ENCODE measurements around the gene SNX1. TPM values are rescaled to one million over a fixed set of nuclear protein-coding genes. Genes with fewer than 3 reads are reported as not detected.

SNX1 gene
- total RNA-seq, 1 donor from 2014 or later: 87.7 TPM

DNA sequence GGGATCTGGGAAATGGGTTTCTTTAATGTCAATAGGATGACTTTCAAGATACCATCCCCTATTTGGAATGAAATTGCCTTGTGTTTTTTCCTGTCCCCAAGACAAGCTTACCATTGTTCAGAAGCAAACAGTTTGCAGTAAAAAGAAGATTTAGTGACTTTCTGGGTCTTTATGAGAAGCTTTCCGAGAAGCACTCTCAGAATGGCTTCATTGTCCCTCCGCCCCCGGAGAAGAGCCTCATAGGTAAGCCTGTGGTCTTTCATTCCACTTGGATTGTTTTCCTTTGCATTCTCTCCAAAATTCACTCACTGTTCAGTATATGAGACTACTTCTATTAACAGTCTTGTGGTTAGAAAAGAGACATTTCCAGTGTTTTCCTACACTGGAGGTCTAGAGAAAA, 30.2 kb downstream of the SNX1 start:
- Histone ChIP-seq H3K79me2 (ENCODE audit: insufficient read depth, low read length) (no peaks in the 10 kb centered on the region), H3K4me1 (ENCODE audit: insufficient read depth, low read length) (no peaks in the 10 kb centered on the region), H4K20me1 (ENCODE audit: insufficient read depth, low read length) (peaks cover 5% of the 10 kb centered on the region), H3K27ac (ENCODE audit: low read depth, low read length) (no peak overlapping the region), H3K4me3 (ENCODE audit: insufficient read depth, low read depth, low read length) (no peak overlapping the region), H3K9me3 (ENCODE audit: insufficient read depth, low read depth, low read length) (no peaks in the 10 kb centered on the region), H3K27me3 (ENCODE audit: insufficient read depth, low read length) (no peaks in the 10 kb centered on the region), H3K36me3 (ENCODE audit: insufficient read depth, low read length) (peaks cover 52% of the 10 kb centered on the region), H2AFZ (ENCODE audit: low read depth, low read length) (no peak overlapping the region), H3K4me2 (ENCODE audit: low read length) (no peak overlapping the region), H3K9ac (ENCODE audit: low read length) (no peak overlapping the region)
- Mint-ChIP-seq H3K4me1 (ENCODE audit: low read depth, unreplicated experiment) (no peaks in the 10 kb centered on the region), H3K36me3 (ENCODE audit: low read depth, unreplicated experiment) (peaks cover 32% of the 10 kb centered on the region), H3K4me3 (ENCODE audit: unreplicated experiment) (no peak overlapping the region), H3K27ac (ENCODE audit: unreplicated experiment) (no peak overlapping the region), H3K9me3 (ENCODE audit: unreplicated experiment) (no peaks in the 10 kb centered on the region), H3K27me3 (ENCODE audit: low read depth, unreplicated experiment) (no peaks in the 10 kb centered on the region)
- no peak for DNase-seq (ENCODE audit: low read depth)
- TF ChIP-seq EZH2 (IDR thresholded peaks at IDR 0.05; ENCODE audit: insufficient read depth, low read length) (no peak), CTCF (IDR thresholded peaks at IDR 0.05; ENCODE audit: insufficient read depth, low read depth, low read length) (no peak)
- FAIRE-seq: no peak

GRCh38 chr15:64127521-64128270, 31.9 kb downstream of the SNX1 start:
- no peak overlapping the region for H3K9ac ChIP-seq (ENCODE audit: low read length)
- no peaks in the 10 kb centered on the region for H3K4me1 ChIP-seq (ENCODE audit: insufficient read depth, low read length)
- FAIRE-seq: no peak
- peaks cover 7% of the 10 kb centered on the region for H4K20me1 ChIP-seq (ENCODE audit: insufficient read depth, low read length)
- H3K27ac ChIP-seq (ENCODE audit: low read depth, low read length): no peak overlapping the region
- TF ChIP-seq CTCF (IDR thresholded peaks at IDR 0.05; ENCODE audit: insufficient read depth, low read depth, low read length): no peak
- no peak for TF ChIP-seq EZH2 (IDR thresholded peaks at IDR 0.05; ENCODE audit: insufficient read depth, low read length)
- H3K4me2 ChIP-seq (ENCODE audit: low read length): no peak overlapping the region
- H3K9me3 ChIP-seq (ENCODE audit: insufficient read depth, low read depth, low read length): no peaks in the 10 kb centered on the region
- H3K4me3 ChIP-seq (ENCODE audit: insufficient read depth, low read depth, low read length): no peak overlapping the region
- H3K4me1 Mint-ChIP-seq (ENCODE audit: low read depth, unreplicated experiment): no peaks in the 10 kb centered on the region
- H3K27me3 ChIP-seq (ENCODE audit: insufficient read depth, low read length): no peaks in the 10 kb centered on the region
- H3K36me3 ChIP-seq (ENCODE audit: insufficient read depth, low read length): peaks cover 61% of the 10 kb centered on the region
- no peaks in the 10 kb centered on the region for H3K27me3 Mint-ChIP-seq (ENCODE audit: low read depth, unreplicated experiment)
- H3K36me3 Mint-ChIP-seq (ENCODE audit: low read depth, unreplicated experiment): peaks cover 42% of the 10 kb centered on the region
- no peak overlapping the region for H3K4me3 Mint-ChIP-seq (ENCODE audit: unreplicated experiment)
- no peak overlapping the region for H2AFZ ChIP-seq (ENCODE audit: low read depth, low read length)
- H3K27ac Mint-ChIP-seq (ENCODE audit: unreplicated experiment): no peak overlapping the region
- no peaks in the 10 kb centered on the region for H3K9me3 Mint-ChIP-seq (ENCODE audit: unreplicated experiment)
- no peak for DNase-seq (ENCODE audit: low read depth)
- no peaks in the 10 kb centered on the region for H3K79me2 ChIP-seq (ENCODE audit: insufficient read depth, low read length)

GRCh38 chr15:64130159-64130558, 34.4 kb downstream of the SNX1 start:
- no peaks in the 10 kb centered on the region for H3K79me2 ChIP-seq (ENCODE audit: insufficient read depth, low read length)
- no peaks in the 10 kb centered on the region for H3K27me3 ChIP-seq (ENCODE audit: insufficient read depth, low read length)
- peaks cover 61% of the 10 kb centered on the region for H3K36me3 ChIP-seq (ENCODE audit: insufficient read depth, low read length)
- no peak overlapping the region for H3K4me3 ChIP-seq (ENCODE audit: insufficient read depth, low read depth, low read length)
- H3K4me1 ChIP-seq (ENCODE audit: insufficient read depth, low read length): no peaks in the 10 kb centered on the region
- no peak overlapping the region for H3K9ac ChIP-seq (ENCODE audit: low read length)
- TF ChIP-seq EZH2 (IDR thresholded peaks at IDR 0.05; ENCODE audit: insufficient read depth, low read length) (no peak), CTCF (IDR thresholded peaks at IDR 0.05; ENCODE audit: insufficient read depth, low read depth, low read length) (no peak)
- no peaks in the 10 kb centered on the region for H3K9me3 ChIP-seq (ENCODE audit: insufficient read depth, low read depth, low read length)
- H2AFZ ChIP-seq (ENCODE audit: low read depth, low read length): no peak overlapping the region
- H3K27ac ChIP-seq (ENCODE audit: low read depth, low read length): no peak overlapping the region
- Mint-ChIP-seq H3K4me1 (ENCODE audit: low read depth, unreplicated experiment) (no peaks in the 10 kb centered on the region), H3K27ac (ENCODE audit: unreplicated experiment) (no peak overlapping the region), H3K27me3 (ENCODE audit: low read depth, unreplicated experiment) (no peaks in the 10 kb centered on the region), H3K4me3 (ENCODE audit: unreplicated experiment) (no peak overlapping the region), H3K36me3 (ENCODE audit: low read depth, unreplicated experiment) (peaks cover 52% of the 10 kb centered on the region), H3K9me3 (ENCODE audit: unreplicated experiment) (no peaks in the 10 kb centered on the region)
- H3K4me2 ChIP-seq (ENCODE audit: low read length): no peak overlapping the region
- DNase-seq (ENCODE audit: low read depth) (no peak), FAIRE-seq (no peak)
- peaks cover 19% of the 10 kb centered on the region for H4K20me1 ChIP-seq (ENCODE audit: insufficient read depth, low read length)

Data from astrocyte (in vitro differentiated cells and primary cell).